Measurements from ENCODE around the gene SH2D6. TPM values are rescaled to one million over a fixed set of nuclear protein-coding genes. Genes with fewer than 3 reads are reported as not detected.
"Not testable (repeated sequence)": the region's sequence is repeated elsewhere in the genome, so short reads cannot be mapped to it uniquely, and the experiment has no call there.

Gene SH2D6
- polyA plus RNA-seq: not detected

- Mint-ChIP-seq H3K36me3 (no peaks in the 10 kb centered on the region), H3K27ac (peak within 1 kb of the TSS; percentile 83 to 97 (median 94)), H3K4me3 (peak within 1 kb of the TSS; percentile 92 to 98 (median 96)), H3K27me3 (ENCODE audit: low read depth in 3 of 3) (peaks cover 5 to 13% (median 7%) of the 10 kb centered on the region in 3 donors), H3K9me3 (no peaks in the 10 kb centered on the region), H3K4me1 (peaks cover 42 to 45% of the 10 kb centered on the region in 2 donors)
- peak; percentile 76 to 80 (median 79) for DNase-seq
Measured at GRCh38 chr2:85418132-85419008, at the start of gene SH2D6. Gene SH2D6, plus strand, starts transcription at chr2:85418714. Its CDS starts 10,752 bp downstream, at chr2:85429466.

DNA sequence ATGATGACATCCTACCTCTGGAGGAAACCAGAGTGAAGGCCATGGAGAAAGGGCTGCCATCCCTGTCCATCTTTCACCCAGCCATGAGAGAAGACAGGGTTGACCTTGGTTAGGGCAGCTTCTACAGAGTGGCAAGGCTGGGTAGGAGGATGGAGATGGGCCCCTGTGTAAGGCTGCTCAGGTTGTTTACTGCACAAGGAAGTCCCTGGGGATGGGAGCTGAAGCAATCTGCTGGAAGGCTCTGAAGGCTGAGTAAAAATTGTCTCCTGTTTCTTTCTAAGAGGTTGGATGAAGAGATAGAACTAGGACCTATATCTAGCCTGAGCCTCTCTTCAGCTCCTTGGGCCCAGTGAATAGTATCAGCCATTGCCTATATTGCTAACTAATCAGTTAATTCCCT is 49.6 kb upstream of the SH2D6 start:
- Mint-ChIP-seq H3K27me3 (ENCODE audit: low read depth in 3 of 3) (peaks cover 0 to 2% (median 0%) of the 10 kb centered on the region in 3 donors), H3K9me3 (no peaks in the 10 kb centered on the region), H3K4me3 (no peak overlapping the region), H3K36me3 (peaks cover 7 to 25% (median 20%) of the 10 kb centered on the region in 3 donors), H3K27ac (no peak overlapping the region), H3K4me1 (no peaks in the 10 kb centered on the region)
- DNase-seq: no peak

DNA sequence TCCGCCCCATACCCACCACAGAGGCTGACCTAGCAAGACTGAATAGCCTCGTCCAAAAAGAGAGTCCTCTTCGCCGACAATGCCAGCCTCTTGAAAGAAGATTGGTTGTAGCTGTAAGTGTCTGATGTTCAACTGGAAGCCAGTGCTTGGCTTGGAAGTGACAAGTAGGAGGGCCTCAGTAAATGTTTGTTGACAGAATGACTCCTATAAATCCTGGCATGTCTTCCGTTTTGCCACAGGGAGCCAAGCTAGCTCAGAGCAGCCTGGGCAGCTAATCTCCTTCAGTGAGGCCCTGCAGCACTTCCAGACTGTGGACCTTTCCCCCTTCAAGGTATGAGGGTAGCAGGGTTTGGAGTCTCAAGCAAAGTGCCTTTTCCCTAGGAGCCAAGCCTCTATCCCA is 49.0 kb upstream of the SH2D6 start:
- DNase-seq: no peak
- Mint-ChIP-seq H3K4me3 (no peak overlapping the region), H3K27me3 (ENCODE audit: low read depth in 3 of 3) (peaks cover 0 to 2% (median 0%) of the 10 kb centered on the region in 3 donors), H3K9me3 (no peaks in the 10 kb centered on the region), H3K36me3 (peaks cover 8 to 28% (median 22%) of the 10 kb centered on the region in 3 donors), H3K4me1 (no peaks in the 10 kb centered on the region), H3K27ac (no peak overlapping the region)

DNA sequence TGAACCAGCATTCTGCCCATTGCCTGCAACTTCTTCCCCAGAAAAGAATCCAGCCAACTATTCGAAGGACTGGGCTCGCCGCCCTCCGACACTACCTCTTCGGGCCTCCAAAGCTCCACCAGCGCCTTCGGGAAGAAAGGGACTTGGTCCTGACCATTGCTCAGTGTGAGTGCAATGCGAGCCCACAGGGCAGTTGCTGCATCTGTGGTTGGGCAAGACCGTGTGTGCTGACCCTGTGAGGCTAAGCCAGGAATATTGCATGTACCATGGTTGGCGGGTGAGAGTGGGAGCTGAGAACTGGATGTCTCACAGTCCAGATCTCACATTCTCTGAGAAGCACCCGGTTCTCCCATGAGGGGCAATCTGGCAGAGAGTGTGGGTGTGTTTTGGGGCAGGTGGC is 47.5 kb upstream of the SH2D6 start:
- H3K4me3 Mint-ChIP-seq: no peak overlapping the region
- H3K9me3 Mint-ChIP-seq: no peaks in the 10 kb centered on the region
- H3K27ac Mint-ChIP-seq: no peak overlapping the region
- peaks cover 17 to 27% (median 26%) of the 10 kb centered on the region in 3 donors for H3K36me3 Mint-ChIP-seq
- peaks cover 0 to 2% (median 0%) of the 10 kb centered on the region in 3 donors for H3K27me3 Mint-ChIP-seq (ENCODE audit: low read depth in 3 of 3)
- H3K4me1 Mint-ChIP-seq: no peaks in the 10 kb centered on the region
- no peak for DNase-seq

GRCh38 chr2:85376291-85377065 is 42.0 kb upstream of the SH2D6 start:
- no peaks in the 10 kb centered on the region for H3K4me1 Mint-ChIP-seq
- H3K36me3 Mint-ChIP-seq: peaks cover 41 to 51% (median 47%) of the 10 kb centered on the region in 3 donors
- peak overlapping the region in 1 of 6 donors; percentile 12 for H3K27ac Mint-ChIP-seq
- no peak overlapping the region for H3K4me3 Mint-ChIP-seq
- H3K9me3 Mint-ChIP-seq: no peaks in the 10 kb centered on the region
- DNase-seq: no peak
- no peaks in the 10 kb centered on the region for H3K27me3 Mint-ChIP-seq (ENCODE audit: low read depth in 3 of 3)

GRCh38 chr2:85377083-85377482 is 41.4 kb upstream of the SH2D6 start:
- Mint-ChIP-seq H3K27me3 (ENCODE audit: low read depth in 3 of 3) (no peaks in the 10 kb centered on the region), H3K27ac (no peak overlapping the region), H3K4me3 (no peak overlapping the region), H3K36me3 (peaks cover 40 to 51% (median 46%) of the 10 kb centered on the region in 3 donors), H3K4me1 (no peaks in the 10 kb centered on the region), H3K9me3 (no peaks in the 10 kb centered on the region)
- DNase-seq: no peak

DNA sequence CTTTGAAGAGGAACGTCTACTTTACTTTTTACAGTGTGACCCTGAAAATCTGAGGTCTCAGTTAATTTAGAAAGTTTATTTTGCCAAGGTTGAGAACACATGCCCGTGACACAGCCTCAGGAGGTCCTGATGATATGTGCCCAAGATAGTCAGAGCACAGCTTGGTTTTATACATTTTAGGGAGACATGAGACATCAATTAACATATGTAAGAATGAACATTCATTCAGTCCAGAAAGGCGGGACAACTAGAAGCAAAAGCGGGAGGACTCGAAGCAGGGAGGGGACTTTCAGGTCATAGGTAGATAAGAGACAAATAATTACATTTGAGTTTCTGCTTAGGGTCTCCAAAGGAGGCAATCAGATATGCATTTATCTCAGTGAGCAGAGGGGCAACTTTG is 40.3 kb upstream of the SH2D6 start:
- H3K9me3 Mint-ChIP-seq: no peaks in the 10 kb centered on the region
- no peaks in the 10 kb centered on the region for H3K27me3 Mint-ChIP-seq (ENCODE audit: low read depth in 3 of 3)
- H3K36me3 Mint-ChIP-seq: peaks cover 38 to 48% (median 42%) of the 10 kb centered on the region in 3 donors
- H3K4me1 Mint-ChIP-seq: no peaks in the 10 kb centered on the region
- no peak for DNase-seq
- no peak overlapping the region for H3K4me3 Mint-ChIP-seq
- H3K27ac Mint-ChIP-seq: no peak overlapping the region

GRCh38 chr2:85380048-85380447 is 38.5 kb upstream of the SH2D6 start:
- no peaks in the 10 kb centered on the region for H3K4me1 Mint-ChIP-seq
- H3K9me3 Mint-ChIP-seq: no peaks in the 10 kb centered on the region
- peaks cover 38 to 47% (median 46%) of the 10 kb centered on the region in 3 donors for H3K36me3 Mint-ChIP-seq
- no peak overlapping the region for H3K4me3 Mint-ChIP-seq
- H3K27me3 Mint-ChIP-seq (ENCODE audit: low read depth in 3 of 3): no peaks in the 10 kb centered on the region
- no peak for DNase-seq
- H3K27ac Mint-ChIP-seq: no peak overlapping the region

GRCh38 chr2:85383151-85383550 is 35.4 kb upstream of the SH2D6 start:
- DNase-seq; H3K4me3 Mint-ChIP-seq; H3K9me3 Mint-ChIP-seq; H3K27ac Mint-ChIP-seq; H3K4me1 Mint-ChIP-seq; H3K27me3 Mint-ChIP-seq (ENCODE audit: low read depth in 3 of 3): not testable (repeated sequence)
- H3K36me3 Mint-ChIP-seq: peaks cover 29 to 48% (median 35%) of the 10 kb centered on the region in 3 donors

- H3K4me3 Mint-ChIP-seq: no peak overlapping the region
Measured at GRCh38 chr2:85383850-85384249, 34.7 kb upstream of the SH2D6 start.

DNA sequence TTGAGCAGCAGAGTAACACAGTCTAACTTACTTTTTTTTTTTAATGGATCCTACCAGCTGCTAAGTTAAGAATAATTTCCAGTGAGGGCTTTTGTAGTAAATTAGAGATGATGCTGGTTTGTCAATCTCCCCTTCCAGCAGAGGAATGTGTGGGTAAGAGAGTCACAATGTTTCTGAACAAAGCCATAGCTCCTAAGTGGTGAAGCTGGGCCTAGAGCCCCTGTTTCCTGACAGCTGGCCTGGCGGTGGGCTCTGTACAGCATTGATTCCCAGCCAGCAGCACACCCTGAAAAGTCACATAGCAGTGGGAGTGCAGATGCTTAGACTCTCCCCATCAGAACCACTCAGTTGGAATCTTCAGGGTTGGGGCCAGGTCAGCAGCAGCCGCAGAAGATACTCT is 32.8 kb upstream of the SH2D6 start:
- no peak overlapping the region for H3K27ac Mint-ChIP-seq
- H3K9me3 Mint-ChIP-seq: no peaks in the 10 kb centered on the region
- no peak for DNase-seq
- H3K36me3 Mint-ChIP-seq: peaks cover 10 to 40% (median 11%) of the 10 kb centered on the region in 3 donors
- no peaks in the 10 kb centered on the region for H3K4me1 Mint-ChIP-seq
- no peaks in the 10 kb centered on the region for H3K27me3 Mint-ChIP-seq (ENCODE audit: low read depth in 3 of 3)
- no peak overlapping the region for H3K4me3 Mint-ChIP-seq

More at GRCh38 chr2:85383850-85384249, 34.7 kb upstream of the SH2D6 start:
- Mint-ChIP-seq H3K36me3 (peaks cover 22 to 41% (median 28%) of the 10 kb centered on the region in 3 donors), H3K27me3 (ENCODE audit: low read depth in 3 of 3) (no peaks in the 10 kb centered on the region), H3K4me1 (no peaks in the 10 kb centered on the region), H3K9me3 (no peaks in the 10 kb centered on the region), H3K27ac (peak overlapping the region in 2 of 6 donors; percentile 5 to 75)
- no peak for DNase-seq

GRCh38 chr2:85387754-85388153 is 30.8 kb upstream of the SH2D6 start:
- DNase-seq: no peak
- Mint-ChIP-seq H3K4me3 (no peak overlapping the region), H3K9me3 (no peaks in the 10 kb centered on the region), H3K4me1 (peaks cover 6 to 15% of the 10 kb centered on the region in 2 donors), H3K27me3 (ENCODE audit: low read depth in 3 of 3) (no peaks in the 10 kb centered on the region), H3K36me3 (peaks cover 8 to 36% (median 10%) of the 10 kb centered on the region in 3 donors), H3K27ac (no peak overlapping the region)

DNA sequence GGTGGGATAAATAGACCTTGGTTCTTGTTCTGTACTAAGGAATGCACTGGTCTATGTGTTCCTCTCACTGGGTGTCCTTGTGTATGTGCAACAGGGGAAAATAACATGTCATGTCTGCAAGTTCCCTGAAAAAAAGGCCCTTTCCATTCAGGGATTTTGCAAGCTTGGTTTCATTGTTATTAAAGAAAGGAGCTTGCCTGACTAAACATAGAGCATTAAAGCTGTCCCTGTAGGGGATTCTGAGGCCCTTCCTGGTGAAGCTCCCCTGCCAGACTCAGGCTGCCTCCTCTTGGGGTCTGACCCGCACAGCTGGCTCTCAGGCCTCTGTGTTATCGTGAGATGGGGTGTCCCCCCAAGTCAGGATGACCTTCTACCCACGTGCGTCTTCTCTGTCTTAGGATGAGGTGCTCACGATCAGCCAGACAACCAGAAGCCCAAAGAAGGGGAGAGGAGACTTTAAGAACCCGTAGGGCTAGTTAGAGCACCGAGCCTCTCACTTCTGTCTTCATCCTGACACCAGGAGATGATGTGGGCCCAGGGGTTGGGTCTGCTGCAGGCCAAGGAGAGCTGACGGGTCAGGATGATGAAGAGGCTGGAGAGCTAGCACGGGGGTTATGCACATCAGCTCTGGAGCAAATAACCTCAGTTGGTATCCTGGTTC is 29.5 kb upstream of the SH2D6 start:
- no peaks in the 10 kb centered on the region for H3K27me3 Mint-ChIP-seq (ENCODE audit: low read depth in 3 of 3)
- peaks cover 13 to 21% of the 10 kb centered on the region in 2 donors for H3K4me1 Mint-ChIP-seq
- peaks cover 10 to 30% (median 11%) of the 10 kb centered on the region in 3 donors for H3K36me3 Mint-ChIP-seq
- H3K9me3 Mint-ChIP-seq: no peaks in the 10 kb centered on the region
- H3K4me3 Mint-ChIP-seq: no peak overlapping the region
- peak overlapping the region in 1 of 6 donors; percentile 18 for H3K27ac Mint-ChIP-seq
- DNase-seq: no peak
